GM13977 (cell line): Measurements from ENCODE around the gene ASGR1.

Source experiments
- DNase-seq: peaks from one replicate; pipeline ENCODE4 v3.0.0; 2012; ENCODE audit warnings: low spot score
- in situ Hi-C: fragments of 300-500 bp; cut with MboI; formaldehyde crosslinking; loops from one replicate; pipeline ENCODE4 v1.12.0; 2022; ENCODE audit warnings: low sequenced_read_pairs, low pct_unique_long_range_greater_than_20kb, mixed read lengths, inconsistent platforms; ENCODE audit not compliant: unreplicated experiment
- TF ChIP-seq, protein P1 (sequence below): IDR thresholded peaks from 2 replicates; pipeline ENCODE4 v1.5.1; 2012; ENCODE audit warnings: mild to moderate bottlenecking, control low read depth; ENCODE audit not compliant: insufficient read depth; ENCODE audit errors: extremely low read depth, missing control alignments

The ASGR1 gene, protein sequence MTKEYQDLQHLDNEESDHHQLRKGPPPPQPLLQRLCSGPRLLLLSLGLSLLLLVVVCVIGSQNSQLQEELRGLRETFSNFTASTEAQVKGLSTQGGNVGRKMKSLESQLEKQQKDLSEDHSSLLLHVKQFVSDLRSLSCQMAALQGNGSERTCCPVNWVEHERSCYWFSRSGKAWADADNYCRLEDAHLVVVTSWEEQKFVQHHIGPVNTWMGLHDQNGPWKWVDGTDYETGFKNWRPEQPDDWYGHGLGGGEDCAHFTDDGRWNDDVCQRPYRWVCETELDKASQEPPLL

DNA sequence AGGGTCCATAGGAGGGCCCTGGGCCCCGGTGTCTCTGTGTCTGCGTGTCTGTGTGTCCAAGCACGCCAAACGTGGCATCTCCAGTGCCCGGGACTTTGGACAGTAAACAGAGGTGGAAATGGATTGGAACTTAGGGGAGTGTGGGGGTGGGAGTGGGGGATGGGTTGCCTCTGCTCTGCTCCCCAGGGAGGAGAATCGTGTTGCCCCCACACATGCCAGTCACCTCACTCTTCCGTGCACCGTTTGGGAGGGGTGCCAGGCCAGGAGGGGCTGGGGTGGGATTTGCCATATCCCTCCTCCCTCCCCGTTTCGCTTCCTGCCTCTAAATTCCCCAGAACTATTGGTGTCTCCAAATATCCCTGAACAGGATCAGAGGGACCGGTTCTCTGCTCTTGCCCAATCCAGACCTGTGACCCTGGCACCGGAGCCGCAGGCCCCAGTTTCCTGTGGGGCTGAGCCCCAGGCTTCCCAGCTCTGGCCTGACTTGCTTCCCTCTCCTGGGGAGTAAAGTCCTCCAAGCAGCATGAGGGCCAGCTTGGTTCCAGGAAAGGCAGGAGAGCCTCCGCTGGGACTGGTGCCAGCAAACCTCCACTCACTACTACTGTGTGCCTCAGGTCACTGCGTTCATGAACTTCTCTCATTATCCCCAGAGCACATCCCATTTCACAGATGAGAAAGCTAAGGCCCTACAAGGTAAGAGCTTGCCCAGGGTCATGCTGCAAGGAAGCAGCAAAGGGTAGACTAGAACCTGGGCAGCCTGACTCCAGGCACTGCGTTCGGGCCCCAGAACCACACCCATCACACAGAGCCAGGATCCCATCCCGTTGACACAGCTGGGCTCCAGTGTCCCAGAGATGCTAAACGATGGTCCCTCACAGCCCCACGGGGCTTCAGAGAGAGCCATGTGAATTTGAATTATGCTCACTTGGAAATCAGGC, at the start of gene ASGR1:
Gene ASGR1, minus strand, starts transcription at position 54 of the 938 bp plus-strand sequence. CDS start 807 bp downstream, outside the sequence.
- DNase-seq: no peak
- TF ChIP-seq, protein P1, sequence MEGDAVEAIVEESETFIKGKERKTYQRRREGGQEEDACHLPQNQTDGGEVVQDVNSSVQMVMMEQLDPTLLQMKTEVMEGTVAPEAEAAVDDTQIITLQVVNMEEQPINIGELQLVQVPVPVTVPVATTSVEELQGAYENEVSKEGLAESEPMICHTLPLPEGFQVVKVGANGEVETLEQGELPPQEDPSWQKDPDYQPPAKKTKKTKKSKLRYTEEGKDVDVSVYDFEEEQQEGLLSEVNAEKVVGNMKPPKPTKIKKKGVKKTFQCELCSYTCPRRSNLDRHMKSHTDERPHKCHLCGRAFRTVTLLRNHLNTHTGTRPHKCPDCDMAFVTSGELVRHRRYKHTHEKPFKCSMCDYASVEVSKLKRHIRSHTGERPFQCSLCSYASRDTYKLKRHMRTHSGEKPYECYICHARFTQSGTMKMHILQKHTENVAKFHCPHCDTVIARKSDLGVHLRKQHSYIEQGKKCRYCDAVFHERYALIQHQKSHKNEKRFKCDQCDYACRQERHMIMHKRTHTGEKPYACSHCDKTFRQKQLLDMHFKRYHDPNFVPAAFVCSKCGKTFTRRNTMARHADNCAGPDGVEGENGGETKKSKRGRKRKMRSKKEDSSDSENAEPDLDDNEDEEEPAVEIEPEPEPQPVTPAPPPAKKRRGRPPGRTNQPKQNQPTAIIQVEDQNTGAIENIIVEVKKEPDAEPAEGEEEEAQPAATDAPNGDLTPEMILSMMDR: no peak
- in situ Hi-C loops: no loop called here

DNA sequence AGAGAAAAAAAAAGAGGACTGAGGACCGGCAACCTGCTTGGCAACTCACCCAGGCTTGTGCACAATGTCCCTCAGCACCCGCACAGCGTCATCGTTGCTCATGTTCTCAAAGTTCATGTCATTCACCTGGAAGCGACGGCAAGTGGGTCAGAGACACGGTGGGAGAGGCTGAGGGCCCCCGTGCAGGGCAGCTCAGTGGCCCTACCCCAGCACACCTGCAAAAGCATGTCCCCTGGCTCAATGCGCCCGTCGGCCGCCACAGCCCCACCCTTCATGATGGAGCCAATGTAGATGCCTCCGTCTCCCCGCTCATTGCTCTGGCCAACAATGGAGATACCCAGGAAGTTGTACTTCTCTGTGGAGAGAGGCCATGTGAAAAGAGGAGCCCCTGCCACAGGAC, 49.8 kb upstream of the ASGR1 start:
- TF ChIP-seq, protein P1: no peak
- in situ Hi-C loops: no loop called here

DNA sequence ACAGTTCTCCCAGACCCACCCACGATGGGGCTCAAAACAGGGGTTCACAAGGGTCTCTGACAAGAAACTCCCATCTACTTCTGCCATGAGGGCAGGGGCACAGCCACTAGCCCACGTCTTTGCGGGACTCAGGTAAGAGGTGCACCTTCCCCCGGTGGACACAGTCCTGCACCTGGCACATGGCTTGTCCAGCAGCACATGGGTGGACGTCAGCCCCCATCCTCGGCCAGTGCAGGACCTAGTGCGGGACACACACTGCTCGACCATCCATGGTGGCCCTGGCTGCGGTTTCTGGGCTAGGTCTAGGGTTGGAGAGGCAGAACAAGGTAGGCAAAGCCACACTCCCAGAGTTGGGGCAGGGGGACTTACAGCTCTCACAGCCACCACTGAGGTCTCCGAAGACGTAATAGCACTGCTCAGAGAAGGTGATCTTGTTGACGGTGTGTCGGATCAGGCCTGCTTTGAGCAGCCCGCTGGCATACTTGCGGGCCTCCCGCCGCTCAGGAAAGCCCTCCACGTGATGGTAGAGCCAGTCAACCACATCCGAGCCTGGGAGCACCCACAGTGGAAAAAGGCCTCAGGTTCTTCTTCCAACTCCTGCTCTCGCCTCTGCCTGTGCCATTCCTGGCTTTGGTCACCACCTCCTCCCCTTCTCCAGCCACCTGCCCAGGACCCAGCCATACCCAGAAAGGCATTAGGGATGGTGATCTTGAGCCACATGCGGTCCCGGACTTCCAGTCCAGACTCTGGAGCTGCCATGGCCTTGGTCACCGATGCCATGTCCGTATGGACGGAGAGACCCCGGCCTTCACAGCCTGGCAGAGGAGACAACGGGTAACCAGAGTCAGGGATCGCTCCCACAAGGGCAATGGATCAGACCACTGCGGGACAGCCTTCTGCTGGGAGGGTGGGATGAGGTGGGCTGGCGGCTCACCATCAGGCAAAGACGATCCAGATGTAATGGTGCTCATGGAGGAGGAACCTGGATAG, 47.8 kb upstream of the ASGR1 start:
- no peak for DNase-seq
- TF ChIP-seq, protein P1: no peak
- in situ Hi-C loops: no loop called here

More for the DNA sequence above, 49.8 kb upstream of the ASGR1 start:
- no peak for DNase-seq

DNA sequence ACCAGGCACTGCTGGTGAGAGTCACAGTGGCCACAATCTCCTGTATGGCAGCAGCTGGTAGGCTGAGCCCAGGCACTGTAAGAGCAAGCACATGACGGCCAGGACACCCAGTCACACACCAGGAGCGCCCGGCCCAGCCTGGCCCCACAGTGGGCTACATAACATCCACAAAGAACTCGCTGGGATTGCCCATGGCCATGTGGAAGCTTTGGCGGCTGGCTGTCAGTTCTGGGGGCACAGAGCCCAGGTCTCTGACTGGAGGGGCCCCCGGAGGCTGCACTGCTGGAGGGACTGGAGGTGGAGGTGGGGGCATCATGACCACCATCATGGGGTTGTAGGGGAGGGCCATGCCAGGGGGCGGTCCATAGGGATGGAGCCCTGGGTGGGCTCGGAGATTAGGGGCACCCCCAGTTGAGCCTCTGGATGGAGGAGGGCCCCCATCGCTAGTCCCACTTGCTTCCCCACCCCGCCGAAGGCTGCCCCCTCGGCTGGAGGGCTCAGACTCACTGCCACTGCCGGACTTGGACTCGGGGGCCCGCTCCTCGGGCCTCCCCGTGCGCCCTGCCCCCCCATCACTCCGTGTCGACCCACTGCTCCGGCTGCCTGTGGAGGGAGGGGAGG, 46.7 kb upstream of the ASGR1 start:
- TF ChIP-seq, protein P1: no peak
- in situ Hi-C loops: no loop called here
- DNase-seq: no peak

DNA sequence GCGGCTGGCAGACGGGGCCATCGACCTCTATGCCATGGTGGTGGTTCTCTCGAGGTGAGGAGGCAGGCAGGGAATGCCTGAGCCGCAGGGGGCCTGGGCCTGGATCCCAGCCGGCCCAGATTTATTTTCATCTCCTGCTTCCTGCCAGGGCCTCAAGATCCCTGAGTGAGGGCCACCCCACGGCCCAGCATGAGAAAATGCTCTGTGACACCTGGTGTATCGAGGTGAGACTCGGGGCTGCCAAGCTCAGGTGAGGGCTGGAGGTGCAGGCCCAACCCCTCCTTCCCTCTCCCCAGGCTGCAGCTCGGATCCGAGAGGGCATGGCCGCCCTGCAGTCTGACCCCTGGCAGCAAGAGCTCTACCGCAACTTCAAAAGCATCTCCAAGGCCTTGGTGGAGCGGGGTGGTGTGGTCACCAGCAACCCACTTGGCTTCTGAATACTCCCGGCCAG, 45.5 kb upstream of the ASGR1 start:
- in situ Hi-C loops: no loop called here
- no peak for DNase-seq
- TF ChIP-seq, protein P1: no peak
